K562 (cell line): Measurements from ENCODE around the gene C2orf76. TPM values are rescaled to one million over a fixed set of nuclear protein-coding genes. Genes with fewer than 3 reads are reported as not detected.

ENCODE experiments used
- ATAC-seq: fragments of 200-7000 bp; cut with Tn5 transposase; 3 replicates; pipeline ENCODE4 v1.9.1; 2020; ENCODE audit warnings: moderate library complexity
- BruUV-seq: library from RNA; stranded (reverse); fragments of 400-500 nt; replicated peaks from 2 replicates; lab custom pipeline; 2021; lab: Mats Ljungman, UMichigan
- CTCF ChIA-PET: fragments of 300-600 bp; formaldehyde crosslinking; extraction: SDS; loops from one replicate; lab custom pipeline; 2021; ENCODE audit warnings: low intra/inter-chr PET ratio; lab: Yijun Ruan, JAX
- POLR2A ChIA-PET: fragments of 300-600, 350-650 bp; sonication (Branson Sonifier 250); formaldehyde crosslinking; extraction: SDS; loops from one replicate; lab custom pipeline; 2021; ENCODE audit warnings: antibody characterized with exemption, inconsistent platforms; lab: Yijun Ruan, JAX
- DNase-seq, 4 experiments: peaks; one replicate each; pipeline versions ENCODE4 v3.0.0 to v3.0.0-alpha.2; 2011 to 2018; ENCODE audit warnings: low spot score in 3 of 4, mixed read lengths in 3 of 4; ENCODE audit errors: extremely low read depth in 1 of 4
- FAIRE-seq: peaks from 2 replicates; lab custom pipeline; 2011; peaks lifted over from hg19 to GRCh38; lab: Jason Lieb, UNC
- H2AFZ ChIP-seq: 2 replicates; pipeline ENCODE4 v1.6.0; 2011; ENCODE audit warnings: low read depth, low read length, control low read depth, inconsistent platforms
- H3K27ac ChIP-seq: fragments of 200-600 bp; 3 replicates; pipeline ENCODE4 v1.8.0; 2011; ENCODE audit warnings: low read depth, mild to moderate bottlenecking, control low read depth, inconsistent platforms, low read length, moderate library complexity, mixed read lengths; ENCODE audit errors: extremely low read depth
- H3K27me3 ChIP-seq, 2 experiments: fragments of 300-600 bp in 1 of 2; 2 replicates in 1 of 2; 3 replicates in 1 of 2; pipeline versions ENCODE4 v1.6.0 to v1.8.0; 2011; ENCODE audit warnings: inconsistent platforms in 2 of 2, low read length in 2 of 2, mild to moderate bottlenecking in 1 of 2, mixed read lengths in 1 of 2, moderate library complexity in 1 of 2; ENCODE audit not compliant: control insufficient read depth in 2 of 2, insufficient read depth in 2 of 2
- H3K36me3 ChIP-seq: fragments of 300-600 bp; 3 replicates; pipeline ENCODE4 v1.8.0; 2011; ENCODE audit warnings: mild to moderate bottlenecking, low read length, inconsistent platforms; ENCODE audit not compliant: control insufficient read depth, insufficient read depth
- H3K4me1 ChIP-seq, 2 experiments: fragments of 200-600 bp in 1 of 2; replicated peaks in 1 of 2; 2 replicates in 1 of 2; 3 replicates in 1 of 2; pipeline versions ENCODE4 v1.5.1 to v1.8.0; 2011; ENCODE audit warnings: inconsistent platforms in 2 of 2, low read length in 2 of 2, mild to moderate bottlenecking in 1 of 2, mixed read lengths in 1 of 2, moderate library complexity in 1 of 2; ENCODE audit not compliant: control insufficient read depth in 2 of 2, insufficient read depth in 2 of 2
- H3K4me2 ChIP-seq: 2 replicates; pipeline ENCODE4 v1.6.1; 2011; ENCODE audit warnings: low read length, control low read depth, inconsistent platforms, mixed read lengths; ENCODE audit not compliant: insufficient read depth
- H3K4me3 ChIP-seq: fragments of 200-600 bp; sonication (generic), shearing (Covaris generic); 2 replicates; pipeline ENCODE4 v1.5.1; 2016; ENCODE audit warnings: control low read depth, inconsistent platforms
- H3K79me2 ChIP-seq: fragments of 200-600 bp; 3 replicates; pipeline ENCODE4 v1.8.0; 2011; ENCODE audit warnings: low read length, inconsistent platforms; ENCODE audit not compliant: control insufficient read depth, insufficient read depth
- H3K9ac ChIP-seq, 2 experiments: 2 replicates each; pipeline versions ENCODE4 v1.6.0 to v1.6.1; 2011; ENCODE audit warnings: low read depth in 2 of 2, low read length in 2 of 2, control low read depth in 1 of 2, inconsistent platforms in 1 of 2, mild to moderate bottlenecking in 1 of 2, mixed read lengths in 1 of 2; ENCODE audit not compliant: insufficient read depth in 1 of 2
- H3K9me1 ChIP-seq: one replicate; pipeline ENCODE4 v1.6.0; 2011; ENCODE audit warnings: inconsistent platforms, mild to moderate bottlenecking, low read length, moderate library complexity; ENCODE audit not compliant: control insufficient read depth, insufficient read depth
- H3K9me3 ChIP-seq: replicated peaks from 2 replicates; pipeline ENCODE4 v1.5.1; 2011; ENCODE audit warnings: low read depth, low read length, inconsistent platforms; ENCODE audit not compliant: control insufficient read depth, insufficient read depth
- H4K20me1 ChIP-seq: replicated peaks from 2 replicates; pipeline ENCODE4 v1.6.1; 2011; ENCODE audit warnings: low read length, inconsistent platforms, mixed read lengths; ENCODE audit not compliant: control insufficient read depth, insufficient read depth
- CHD2 ChIP-seq: IDR thresholded peaks from 2 replicates; pipeline ENCODE4 v1.6.1; 2011; ENCODE audit warnings: low read depth, low read length
- CTCFL ChIP-seq: IDR thresholded peaks from 2 replicates; pipeline ENCODE4 v1.6.1; 2011; ENCODE audit warnings: borderline replicate concordance, low read depth, mild to moderate bottlenecking, moderate library complexity, low read length; ENCODE audit not compliant: insufficient read depth, poor library complexity, severe bottlenecking
- ETV6 ChIP-seq, 3 experiments: fragments of 150-350 bp in 1 of 3; sonication (generic) in 1 of 3; formaldehyde crosslinking in 1 of 3; IDR thresholded peaks; 2 replicates each; pipeline versions ENCODE4 v1.6.1 to v1.8.0; 2014 to 2022; ENCODE audit warnings: borderline replicate concordance in 2 of 3, low read depth in 2 of 3, antibody characterized with exemption in 1 of 3, low read length in 1 of 3, mild to moderate bottlenecking in 1 of 3, missing genetic modification reagents in 1 of 3
- HMGXB4 ChIP-seq: sonication (generic); formaldehyde crosslinking; IDR thresholded peaks from 2 replicates; pipeline ENCODE4 v1.8.1; 2023; ENCODE audit warnings: mild to moderate bottlenecking, missing genetic modification reagents
- MAFG ChIP-seq: fragments of 450-650 bp; conservative IDR thresholded peaks from 2 replicates; pipeline ENCODE4 v1.6.1; 2016; ENCODE audit warnings: missing genetic modification characterization, missing compliant biosample characterization
- RB1 ChIP-seq: fragments of 450-650 bp; IDR thresholded peaks from 2 replicates; pipeline ENCODE4 v1.6.1; 2017; ENCODE audit warnings: low read depth, mild to moderate bottlenecking
- RBM39 ChIP-seq: fragments of 200-400 bp; formaldehyde crosslinking; optimal IDR thresholded peaks from 2 replicates; pipeline ENCODE3; 2018; ENCODE audit warnings: low read depth, low read length
- SMAD1 ChIP-seq: fragments of 150-350 bp; IDR thresholded peaks from 2 replicates; pipeline ENCODE4 v1.6.1; 2014; ENCODE audit warnings: low read length, low read depth; ENCODE audit not compliant: partially characterized antibody
- ZNF143 ChIP-seq: sonication (generic); formaldehyde crosslinking; IDR thresholded peaks from 2 replicates; pipeline ENCODE4 v1.9.0; 2022; ENCODE audit warnings: mild to moderate bottlenecking, missing genetic modification reagents
- ZNF347 ChIP-seq: fragments of 450-650 bp; formaldehyde crosslinking; IDR thresholded peaks from 2 replicates; pipeline ENCODE4 v1.4.0; 2020; ENCODE audit warnings: low read depth, mild to moderate bottlenecking, moderate library complexity
- ZNF431 ChIP-seq: sonication (generic); formaldehyde crosslinking; IDR thresholded peaks from 2 replicates; pipeline ENCODE4 v1.8.0; 2022; ENCODE audit warnings: mild to moderate bottlenecking, missing genetic modification reagents
- ZNF696 ChIP-seq: fragments of 250-450 bp; sonication (Bioruptor Pico); conservative IDR thresholded peaks from 2 replicates; pipeline ENCODE4 v1.4.0; 2020; ENCODE audit warnings: mild to moderate bottlenecking, moderate library complexity
- WGBS: fragments of 100-300 bp; shearing (Covaris generic); methylation state at CpG from one replicate; pipeline ENCODE4 v1.1.6; 2016; ENCODE audit warnings: low coverage, mixed read lengths; ENCODE audit not compliant: insufficient coverage; ENCODE audit errors: missing lambda C conversion rate; 5-methylcytosine and 5-hydroxymethylcytosine counted together
- in situ Hi-C: fragments of 300-500 bp; cut with MboI; formaldehyde crosslinking; loops from 4 replicates; pipeline ENCODE4 v1.15.0; 2018; ENCODE audit warnings: inconsistent platforms, mixed read lengths
- intact Hi-C: fragments of 100-400 bp; cut with micrococcal nuclease; formaldehyde crosslinking; loops from 2 replicates; pipeline ENCODE4 v1.14.2; 2022
- polyA plus RNA-seq, 8 experiments: library from polyadenylated mRNA; depleted of rRNA in 4 of 8; stranded (reverse) in 5 of 8; unstranded in 3 of 8; fragments of >200 nt; fragmentation: Nextera tagmentation in 2 of 8; fragmentation: Illumina TruSeq in 1 of 8; extraction: Ambion mirVana in 2 of 8; extraction: Trizol in 1 of 8; gene quantifications; 2 replicates each; pipeline versions ENCODE4 v1.2.1 to v1.2.3, GENCODE V29; 2011 to 2014; ENCODE audit warnings: inconsistent platforms in 1 of 8, missing spikeins in 1 of 8
- total RNA-seq, 7 experiments: library from RNA; depleted of rRNA in 6 of 7; stranded (reverse); fragments of >200 nt in 6 of 7; fragmentation: Illumina TruSeq in 2 of 7; extraction: Trizol in 2 of 7; gene quantifications; 2 replicates each; pipeline versions ENCODE4 v1.2.1 to v1.2.3, GENCODE V29; 2011 to 2021; ENCODE audit warnings: low replicate concordance in 1 of 7
- TF ChIP-seq, protein P1 (sequence below): sonication (generic); formaldehyde crosslinking; IDR thresholded peaks from 2 replicates; pipeline ENCODE4 v1.8.1; 2023; ENCODE audit warnings: missing genetic modification reagents, mild to moderate bottlenecking, borderline replicate concordance

The C2orf76 gene
- total and polyA plus RNA-seq, 9 of the 15 experiments (the other 6 are each of a cell fraction or from before 2014, with no cell fraction given), result 4.8 to 26.2 (median 14.5) TPM

- DNase-seq (no peak), ATAC-seq (no peak), FAIRE-seq (no peak)
- Histone ChIP-seq H3K79me2 (no peaks in the 10 kb centered on the region), H2AFZ (no peak overlapping the region), H3K4me2 (no peak overlapping the region), H3K36me3 (no peaks in the 10 kb centered on the region), H3K9me1 (no peaks in the 10 kb centered on the region), H3K27me3 (no peaks in the 10 kb centered on the region; a peak in 1 of 5 replicates), H3K4me3 (no peak overlapping the region), H4K20me1 (no peaks in the 10 kb centered on the region), H3K9me3 (no peaks in the 10 kb centered on the region), H3K4me1 (no peaks in the 10 kb centered on the region; a peak in 1 of 5 replicates), H3K27ac (no peak overlapping the region), H3K9ac (no peak overlapping the region)
- WGBS, result 0% methylated on average over 1 of the region's 1 CpG
- CTCF ChIA-PET, result no interaction called here
- in situ Hi-C loops (no loop called here), intact Hi-C loops (no loop called here)
- POLR2A ChIA-PET, result no interaction called here
- no TSS peak for BruUV-seq
- TF ChIP-seq RB1 (no peak), ZNF347 (CRISPR knock-in tag) (no peak), CTCFL (no peak), SMAD1 (no peak), ETV6 (IDR thresholded peaks at IDR 0.05; ENCODE audit: borderline replicate concordance in 1 of 2, low read depth in 2 of 2, low read length in 1 of 2) (no peak), ETV6 (CRISPR knock-in tag; IDR thresholded peaks at IDR 0.05; ENCODE audit: borderline replicate concordance) (no peak), CHD2 (no peak), ZNF696 (CRISPR knock-in tag) (no peak), ZNF143 (CRISPR knock-in tag) (no peak), HMGXB4 (no peak), MAFG (tag) (no peak), ZNF431 (no peak), RBM39 (no peak)
- TF ChIP-seq, protein P1, sequence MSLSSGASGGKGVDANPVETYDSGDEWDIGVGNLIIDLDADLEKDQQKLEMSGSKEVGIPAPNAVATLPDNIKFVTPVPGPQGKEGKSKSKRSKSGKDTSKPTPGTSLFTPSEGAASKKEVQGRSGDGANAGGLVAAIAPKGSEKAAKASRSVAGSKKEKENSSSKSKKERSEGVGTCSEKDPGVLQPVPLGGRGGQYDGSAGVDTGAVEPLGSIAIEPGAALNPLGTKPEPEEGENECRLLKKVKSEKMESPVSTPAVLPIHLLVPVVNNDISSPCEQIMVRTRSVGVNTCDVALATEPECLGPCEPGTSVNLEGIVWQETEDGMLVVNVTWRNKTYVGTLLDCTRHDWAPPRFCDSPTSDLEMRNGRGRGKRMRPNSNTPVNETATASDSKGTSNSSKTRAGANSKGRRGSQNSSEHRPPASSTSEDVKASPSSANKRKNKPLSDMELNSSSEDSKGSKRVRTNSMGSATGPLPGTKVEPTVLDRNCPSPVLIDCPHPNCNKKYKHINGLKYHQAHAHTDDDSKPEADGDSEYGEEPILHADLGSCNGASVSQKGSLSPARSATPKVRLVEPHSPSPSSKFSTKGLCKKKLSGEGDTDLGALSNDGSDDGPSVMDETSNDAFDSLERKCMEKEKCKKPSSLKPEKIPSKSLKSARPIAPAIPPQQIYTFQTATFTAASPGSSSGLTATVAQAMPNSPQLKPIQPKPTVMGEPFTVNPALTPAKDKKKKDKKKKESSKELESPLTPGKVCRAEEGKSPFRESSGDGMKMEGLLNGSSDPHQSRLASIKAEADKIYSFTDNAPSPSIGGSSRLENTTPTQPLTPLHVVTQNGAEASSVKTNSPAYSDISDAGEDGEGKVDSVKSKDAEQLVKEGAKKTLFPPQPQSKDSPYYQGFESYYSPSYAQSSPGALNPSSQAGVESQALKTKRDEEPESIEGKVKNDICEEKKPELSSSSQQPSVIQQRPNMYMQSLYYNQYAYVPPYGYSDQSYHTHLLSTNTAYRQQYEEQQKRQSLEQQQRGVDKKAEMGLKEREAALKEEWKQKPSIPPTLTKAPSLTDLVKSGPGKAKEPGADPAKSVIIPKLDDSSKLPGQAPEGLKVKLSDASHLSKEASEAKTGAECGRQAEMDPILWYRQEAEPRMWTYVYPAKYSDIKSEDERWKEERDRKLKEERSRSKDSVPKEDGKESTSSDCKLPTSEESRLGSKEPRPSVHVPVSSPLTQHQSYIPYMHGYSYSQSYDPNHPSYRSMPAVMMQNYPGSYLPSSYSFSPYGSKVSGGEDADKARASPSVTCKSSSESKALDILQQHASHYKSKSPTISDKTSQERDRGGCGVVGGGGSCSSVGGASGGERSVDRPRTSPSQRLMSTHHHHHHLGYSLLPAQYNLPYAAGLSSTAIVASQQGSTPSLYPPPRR (CRISPR knock-in tag), result no peak
Observed at GRCh38 chr2:119326938-119327337, 39.7 kb downstream of the C2orf76 start.
